CD4-positive, CD25-positive, alpha-beta regulatory T cell (primary cell): ENCODE data around the gene STRADB. TPM values are rescaled to one million over a fixed set of nuclear protein-coding genes. Genes with fewer than 3 reads are reported as not detected.

ENCODE experiments used
- ATAC-seq, 2 donors: fragments of 150-1000 bp; cut with Tn5 transposase; one replicate each; pipeline ENCODE4 v1.10.0; 2021; ENCODE audit warnings: low read depth in 2 of 2, moderate number of reproducible peaks in 2 of 2, moderate library complexity in 1 of 2
- DNase-seq, 3 donors: peaks; one replicate each; pipeline versions ENCODE4 v3.0.0 to v3.0.0-alpha.2; 2012 to 2022; ENCODE audit warnings: mixed read lengths in 1 of 3
- H3K27ac ChIP-seq: one replicate; pipeline ENCODE4 v1.7.0; 2013; ENCODE audit warnings: mild to moderate bottlenecking, low read length; ENCODE audit not compliant: insufficient read depth, poor library complexity, severe bottlenecking
- H3K27me3 ChIP-seq: one replicate; pipeline ENCODE4 v1.7.0; 2013; ENCODE audit warnings: low read length; ENCODE audit not compliant: control insufficient read depth, insufficient read depth
- H3K36me3 ChIP-seq: one replicate; pipeline ENCODE4 v1.7.0; 2013; ENCODE audit warnings: mild to moderate bottlenecking, low read length, moderate library complexity; ENCODE audit not compliant: control insufficient read depth, insufficient read depth
- H3K4me1 ChIP-seq: 2 replicates; pipeline ENCODE4 v1.7.0; 2013; ENCODE audit warnings: mild to moderate bottlenecking, low read length; ENCODE audit not compliant: insufficient read depth, control insufficient read depth, poor library complexity, severe bottlenecking
- H3K4me3 ChIP-seq: one replicate; pipeline ENCODE4 v1.7.0; 2013; ENCODE audit warnings: low read depth, mild to moderate bottlenecking, low read length, moderate library complexity
- H3K9me3 ChIP-seq, 2 experiments: 1 replicate in 1 of 2; 2 replicates in 1 of 2; pipeline ENCODE4 v1.7.0; 2013; ENCODE audit warnings: low read length in 2 of 2, mild to moderate bottlenecking in 1 of 2, moderate library complexity in 1 of 2; ENCODE audit not compliant: control insufficient read depth in 2 of 2
- H3K27ac Mint-ChIP-seq, 3 donors: one replicate each; pipeline ENCODE4 v1.8.0; 2020 to 2022; ENCODE audit warnings: mild to moderate bottlenecking in 3 of 3, mixed read lengths in 3 of 3, moderate library complexity in 2 of 3
- H3K27me3 Mint-ChIP-seq: one replicate; pipeline ENCODE4 v1.8.0; 2022; ENCODE audit warnings: mild to moderate bottlenecking, mixed read lengths
- H3K36me3 Mint-ChIP-seq: one replicate; pipeline ENCODE4 v1.8.0; 2020; ENCODE audit warnings: mixed read lengths
- H3K4me1 Mint-ChIP-seq, 4 donors: one replicate each; pipeline ENCODE4 v1.8.0; 2020 to 2022; ENCODE audit warnings: mixed read lengths in 4 of 4, mild to moderate bottlenecking in 1 of 4
- H3K4me3 Mint-ChIP-seq, 4 donors: one replicate each; pipeline ENCODE4 v1.8.0; 2020 to 2022; ENCODE audit warnings: mild to moderate bottlenecking in 4 of 4, mixed read lengths in 4 of 4, moderate library complexity in 3 of 4
- H3K9me3 Mint-ChIP-seq, 7 donors: one replicate each; pipeline ENCODE4 v1.8.0; 2020 to 2022; ENCODE audit warnings: mixed read lengths in 7 of 7, mild to moderate bottlenecking in 3 of 7, moderate library complexity in 2 of 7
- polyA plus RNA-seq, 4 donors: library from polyadenylated mRNA; unstranded; fragments of 300-500 nt; fragmentation: Illumina TruSeq; gene quantifications; one replicate each; pipeline ENCODE4 v1.2.3, GENCODE V29; 2021
- total RNA-seq: library from RNA; stranded (reverse); gene quantifications from one replicate; pipeline ENCODE4 v1.2.3, GENCODE V29; 2022

STRADB gene
- total and polyA plus RNA-seq, 5 donors from 2014 or later, result 11.0 to 44.2 (median 34.4) TPM

GRCh38 chr2:201407265-201407664, 44.3 kb upstream of the STRADB start:
- Mint-ChIP-seq H3K27me3 (no peaks in the 10 kb centered on the region), H3K36me3 (peaks cover 32% of the 10 kb centered on the region), H3K4me3 (no peak overlapping the region), H3K27ac (peak overlapping the region in 1 of 3 donors; percentile 37), H3K4me1 (peaks cover 56 to 60% (median 58%) of the 10 kb centered on the region in 4 donors), H3K9me3 (no peaks in the 10 kb centered on the region)
- peaks cover 18% of the 10 kb centered on the region for H3K4me1 ChIP-seq
- H3K27me3 ChIP-seq, result no peaks in the 10 kb centered on the region
- DNase-seq, result no peak
- H3K4me3 ChIP-seq, result no peak overlapping the region
- H3K36me3 ChIP-seq, result peaks cover 7% of the 10 kb centered on the region
- no peak for ATAC-seq
- H3K9me3 ChIP-seq, result no peaks in the 10 kb centered on the region
- H3K27ac ChIP-seq, result no peak overlapping the region

GRCh38 chr2:201408931-201409330, 42.6 kb upstream of the STRADB start:
- Mint-ChIP-seq H3K9me3 (no peaks in the 10 kb centered on the region), H3K27me3 (no peaks in the 10 kb centered on the region), H3K27ac (no peak overlapping the region), H3K4me3 (no peak overlapping the region), H3K4me1 (peaks cover 41 to 50% (median 47%) of the 10 kb centered on the region in 4 donors), H3K36me3 (peaks cover 26% of the 10 kb centered on the region)
- no peak overlapping the region for H3K4me3 ChIP-seq
- H3K4me1 ChIP-seq, result peaks cover 27% of the 10 kb centered on the region
- H3K27me3 ChIP-seq, result no peaks in the 10 kb centered on the region
- no peaks in the 10 kb centered on the region for H3K9me3 ChIP-seq
- no peak for ATAC-seq
- DNase-seq, result no peak
- H3K27ac ChIP-seq, result no peak overlapping the region
- peaks cover 7% of the 10 kb centered on the region for H3K36me3 ChIP-seq

- Histone ChIP-seq H3K4me1 (peaks cover 32% of the 10 kb centered on the region), H3K27me3 (no peaks in the 10 kb centered on the region), H3K27ac (no peak overlapping the region), H3K36me3 (peaks cover 7% of the 10 kb centered on the region), H3K4me3 (no peak overlapping the region), H3K9me3 (no peaks in the 10 kb centered on the region)
- no peak for ATAC-seq
- no peak for DNase-seq
- Mint-ChIP-seq H3K4me1 (peaks cover 16 to 32% (median 26%) of the 10 kb centered on the region in 4 donors), H3K27ac (peak overlapping the region in 2 of 3 donors; percentile 7 to 30), H3K27me3 (no peaks in the 10 kb centered on the region), H3K36me3 (peaks cover 21% of the 10 kb centered on the region), H3K9me3 (no peaks in the 10 kb centered on the region), H3K4me3 (peak overlapping the region in 2 of 4 donors; percentile 3 to 25)
These were observed 40.1 kb upstream of the STRADB start for GRCh38 chr2:201411421-201411820.

GRCh38 chr2:201413143-201413542, 38.4 kb upstream of the STRADB start:
- no peak overlapping the region for H3K4me3 Mint-ChIP-seq
- H3K27me3 ChIP-seq, result no peaks in the 10 kb centered on the region
- H3K4me1 ChIP-seq, result peaks cover 29% of the 10 kb centered on the region
- H3K4me3 ChIP-seq, result peak overlapping the region; percentile 59
- H3K36me3 Mint-ChIP-seq, result peaks cover 17% of the 10 kb centered on the region
- no peaks in the 10 kb centered on the region for H3K9me3 ChIP-seq
- peaks cover 12 to 31% (median 22%) of the 10 kb centered on the region in 4 donors for H3K4me1 Mint-ChIP-seq
- H3K27ac Mint-ChIP-seq, result peak overlapping the region in 1 of 3 donors; percentile 85
- ATAC-seq (no peak), DNase-seq (no peak)
- H3K9me3 Mint-ChIP-seq, result no peaks in the 10 kb centered on the region
- H3K27ac ChIP-seq, result peak overlapping the region; percentile 49
- no peaks in the 10 kb centered on the region for H3K27me3 Mint-ChIP-seq
- peaks cover 7% of the 10 kb centered on the region for H3K36me3 ChIP-seq

- H3K27me3 Mint-ChIP-seq, result no peaks in the 10 kb centered on the region
- H3K36me3 Mint-ChIP-seq, result peaks cover 17% of the 10 kb centered on the region
- Histone ChIP-seq H3K36me3 (peaks cover 7% of the 10 kb centered on the region), H3K9me3 (no peaks in the 10 kb centered on the region), H3K27ac (peak overlapping the region; percentile 49), H3K4me1 (peaks cover 29% of the 10 kb centered on the region), H3K27me3 (no peaks in the 10 kb centered on the region), H3K4me3 (peak overlapping the region; percentile 59)
- no peak overlapping the region for H3K4me3 Mint-ChIP-seq
- ATAC-seq (no peak), DNase-seq (no peak)
- H3K4me1 Mint-ChIP-seq, result peaks cover 13 to 31% (median 24%) of the 10 kb centered on the region in 4 donors
- peak overlapping the region in 1 of 3 donors; percentile 26 for H3K27ac Mint-ChIP-seq
- H3K9me3 Mint-ChIP-seq, result no peaks in the 10 kb centered on the region
These were observed 38.0 kb upstream of the STRADB start for GRCh38 chr2:201413552-201413951.

- Histone ChIP-seq H3K27me3 (no peaks in the 10 kb centered on the region), H3K4me1 (peaks cover 34% of the 10 kb centered on the region), H3K27ac (peak overlapping the region; percentile 49), H3K36me3 (peaks cover 10% of the 10 kb centered on the region), H3K9me3 (no peaks in the 10 kb centered on the region), H3K4me3 (peak overlapping the region; percentile 59)
- DNase-seq, result peak in 2 of 3 donors; percentile 30 to 77
- Mint-ChIP-seq H3K4me1 (peaks cover 21 to 35% (median 29%) of the 10 kb centered on the region in 4 donors), H3K9me3 (no peaks in the 10 kb centered on the region), H3K36me3 (peaks cover 17% of the 10 kb centered on the region), H3K27ac (no peak overlapping the region), H3K27me3 (no peaks in the 10 kb centered on the region), H3K4me3 (no peak overlapping the region)
- ATAC-seq, result peak; percentile 78 to 80
These were observed 37.2 kb upstream of the STRADB start for GRCh38 chr2:201414099-201415023.

GRCh38 chr2:201415149-201415548, 36.4 kb upstream of the STRADB start:
- Histone ChIP-seq H3K4me3 (peak overlapping the region; percentile 59), H3K27me3 (no peaks in the 10 kb centered on the region), H3K36me3 (peaks cover 16% of the 10 kb centered on the region), H3K9me3 (no peaks in the 10 kb centered on the region), H3K27ac (peak overlapping the region; percentile 15), H3K4me1 (peaks cover 42% of the 10 kb centered on the region)
- Mint-ChIP-seq H3K9me3 (no peaks in the 10 kb centered on the region), H3K27me3 (no peaks in the 10 kb centered on the region), H3K4me3 (no peak overlapping the region), H3K4me1 (peaks cover 28 to 40% (median 32%) of the 10 kb centered on the region in 4 donors), H3K27ac (no peak overlapping the region), H3K36me3 (peaks cover 17% of the 10 kb centered on the region)
- ATAC-seq (no peak), DNase-seq (no peak)
